Hepatocyte (in vitro differentiated cells): ENCODE data around the gene SEC23A.

ENCODE experiments used
- CTCF ChIP-seq: fragments of 200-600 bp; sonication (generic); IDR thresholded peaks from 2 replicates; pipeline ENCODE4 v1.5.1; 2016; ENCODE audit warnings: antibody characterized with exemption, mild to moderate bottlenecking; ENCODE audit not compliant: poor library complexity
- EZH2 ChIP-seq: fragments of 200-600 bp; sonication (generic); IDR thresholded peaks from 2 replicates; pipeline ENCODE4 v1.6.1; 2016; ENCODE audit warnings: antibody characterized with exemption, mild to moderate bottlenecking, borderline replicate concordance
- EZH2phosphoT487 ChIP-seq: fragments of 200-600 bp; sonication (generic); IDR thresholded peaks from one replicate; pipeline ENCODE4 v1.6.1; 2018; ENCODE audit warnings: antibody characterized with exemption, mild to moderate bottlenecking, low read depth, moderate library complexity; ENCODE audit not compliant: unreplicated experiment, severe bottlenecking

- TF ChIP-seq CTCF (no peak), EZH2 (no peak), EZH2phosphoT487 (no peak)
Measured at GRCh38 chr14:39033371-39033770, 69.7 kb downstream of the SEC23A start.
